SK-N-SH (cell line): Measurements from ENCODE around the gene RNF121. TPM values are rescaled to one million over a fixed set of nuclear protein-coding genes. Genes with fewer than 3 reads are reported as not detected.

Source experiments
- CTCF ChIA-PET: fragments of 300-600, 350-600 bp; formaldehyde crosslinking; extraction: SDS; loops from one replicate; lab custom pipeline; 2021; lab: Yijun Ruan, JAX
- POLR2A ChIA-PET: fragments of 350-600 bp; sonication (Branson Sonifier 250); formaldehyde crosslinking; extraction: SDS; loops from one replicate; lab custom pipeline; 2020; ENCODE audit warnings: antibody characterized with exemption, inconsistent platforms; lab: Yijun Ruan, JAX
- DNase-seq: peaks from one replicate; pipeline ENCODE4 v3.0.0; 2012
- H2AFZ ChIP-seq: fragments of 200-600 bp; sonication (generic); 2 replicates; pipeline ENCODE4 v1.8.1; 2016; ENCODE audit warnings: antibody characterized with exemption, mild to moderate bottlenecking, low read depth
- H3F3A ChIP-seq: fragments of 200-600 bp; sonication (generic); replicated peaks from 2 replicates; pipeline ENCODE3; 2016; ENCODE audit warnings: antibody characterized with exemption, mild to moderate bottlenecking; ENCODE audit not compliant: insufficient read depth
- H3K27ac ChIP-seq, 2 experiments: fragments of 200-500 bp in 1 of 2; fragments of 200-600 bp in 1 of 2; sonication (Bioruptor generic) in 1 of 2; sonication (generic), shearing (Covaris generic) in 1 of 2; 2 replicates each; pipeline versions ENCODE4 v1.5.1 to v1.6.1; 2014 to 2016; ENCODE audit warnings: low read depth in 2 of 2, inconsistent platforms in 1 of 2, low read length in 1 of 2, mild to moderate bottlenecking in 1 of 2, mixed read lengths in 1 of 2
- H3K27me3 ChIP-seq: fragments of 200-600 bp; sonication (generic), shearing (Covaris generic); 2 replicates; pipeline ENCODE4 v1.6.1; 2016; ENCODE audit warnings: mixed run types; ENCODE audit not compliant: insufficient read depth
- H3K36me3 ChIP-seq, 2 experiments: fragments of 200-500 bp in 1 of 2; fragments of 200-600 bp in 1 of 2; sonication (Bioruptor generic) in 1 of 2; sonication (generic) in 1 of 2; replicated peaks in 1 of 2; 2 replicates each; pipeline versions ENCODE3 to v1.5.1; 2014 to 2016; ENCODE audit warnings: low read length in 1 of 2, mild to moderate bottlenecking in 1 of 2; ENCODE audit not compliant: insufficient read depth in 2 of 2, control insufficient read depth in 1 of 2
- H3K4me1 ChIP-seq, 2 experiments: fragments of 200-500 bp in 1 of 2; fragments of 200-600 bp in 1 of 2; sonication (Bioruptor generic) in 1 of 2; sonication (generic), shearing (Covaris generic) in 1 of 2; 2 replicates each; pipeline versions ENCODE4 v1.5.1 to v1.6.1; 2014 to 2016; ENCODE audit warnings: low read depth in 1 of 2, low read length in 1 of 2, mixed run types in 1 of 2; ENCODE audit not compliant: insufficient read depth in 2 of 2, control insufficient read depth in 1 of 2
- H3K4me2 ChIP-seq: fragments of 200-600 bp; sonication (generic), shearing (Covaris generic); 2 replicates; pipeline ENCODE4 v1.6.1; 2017; ENCODE audit warnings: mixed run types
- H3K4me3 ChIP-seq, 2 experiments: fragments of 200-500 bp in 1 of 2; fragments of 200-600 bp in 1 of 2; sonication (Bioruptor generic) in 1 of 2; sonication (generic), shearing (Covaris generic) in 1 of 2; 2 replicates each; pipeline versions ENCODE4 v1.5.1 to v1.8.1; 2014 to 2016; ENCODE audit warnings: low read depth in 2 of 2, inconsistent platforms in 1 of 2, low read length in 1 of 2, mild to moderate bottlenecking in 1 of 2, mixed read lengths in 1 of 2, moderate library complexity in 1 of 2
- H3K79me2 ChIP-seq: fragments of 200-600 bp; sonication (generic); 2 replicates; pipeline ENCODE4 v1.8.1; 2017; ENCODE audit warnings: mild to moderate bottlenecking; ENCODE audit not compliant: insufficient read depth
- H3K9ac ChIP-seq: fragments of 200-600 bp; sonication (generic); 2 replicates; pipeline ENCODE4 v1.6.1; 2017; ENCODE audit warnings: mixed run types
- H3K9me2 ChIP-seq: fragments of 200-600 bp; sonication (generic); 2 replicates; pipeline ENCODE4 v1.6.1; 2017; ENCODE audit warnings: mixed run types
- H3K9me3 ChIP-seq: fragments of 200-600 bp; sonication (generic); 2 replicates; pipeline ENCODE4 v1.6.1; 2017; ENCODE audit warnings: mixed run types, mild to moderate bottlenecking, moderate library complexity
- H4K20me1 ChIP-seq: fragments of 200-600 bp; sonication (generic); 2 replicates; pipeline ENCODE4 v1.6.1; 2017; ENCODE audit warnings: mild to moderate bottlenecking, mixed run types; ENCODE audit not compliant: insufficient read depth
- ELF1 ChIP-seq: IDR thresholded peaks from 2 replicates; pipeline ENCODE4 v1.4.0; 2012
- EP300 ChIP-seq, 2 experiments: IDR thresholded peaks; 2 replicates each; pipeline versions ENCODE4 v1.4.0 to v1.6.1; 2012; ENCODE audit warnings: borderline replicate concordance in 1 of 2, low read depth in 1 of 2, low read length in 1 of 2
- EZH2phosphoT487 ChIP-seq: fragments of 200-600 bp; sonication (generic); IDR thresholded peaks from 2 replicates; pipeline ENCODE4 v1.6.1; 2017; ENCODE audit warnings: low read depth, mixed run types, mild to moderate bottlenecking, antibody characterized with exemption, moderate library complexity, borderline replicate concordance
- FOXJ3 ChIP-seq: sonication (generic); formaldehyde crosslinking; IDR thresholded peaks from 2 replicates; pipeline ENCODE4 v1.5.1; 2020; ENCODE audit warnings: mild to moderate bottlenecking, missing genetic modification reagents
- GATA2 ChIP-seq: sonication (generic); formaldehyde crosslinking; IDR thresholded peaks from 2 replicates; pipeline ENCODE4 v1.5.0; 2020; ENCODE audit warnings: mild to moderate bottlenecking, missing genetic modification reagents
- MXI1 ChIP-seq: IDR thresholded peaks from 2 replicates; pipeline ENCODE4 v1.6.1; 2012; ENCODE audit warnings: mild to moderate bottlenecking, low read depth, low read length, improper control_type of control experiment
- NRF1 ChIP-seq: IDR thresholded peaks from 2 replicates; pipeline ENCODE4 v1.6.1; 2012; ENCODE audit warnings: low read depth, mild to moderate bottlenecking, low read length
- RAD21 ChIP-seq: IDR thresholded peaks from 2 replicates; pipeline ENCODE4 v1.6.1; 2012; ENCODE audit warnings: mild to moderate bottlenecking, low read length
- RCOR1 ChIP-seq: fragments of 150-350 bp; IDR thresholded peaks from 2 replicates; pipeline ENCODE4 v1.6.1; 2017; ENCODE audit warnings: antibody characterized with exemption, low read length
- SIN3A ChIP-seq: IDR thresholded peaks from 2 replicates; pipeline ENCODE4 v1.6.1; 2012; ENCODE audit warnings: low read depth, mild to moderate bottlenecking, low read length, moderate library complexity, borderline replicate concordance
- SMC3 ChIP-seq: IDR thresholded peaks from 2 replicates; pipeline ENCODE4 v1.6.1; 2012; ENCODE audit warnings: low read depth, low read length, improper control_type of control experiment
- TAF1 ChIP-seq: IDR thresholded peaks from 2 replicates; pipeline ENCODE4 v1.6.1; 2012; ENCODE audit warnings: low read depth, mild to moderate bottlenecking, low read length, moderate library complexity, borderline replicate concordance
- TEAD4 ChIP-seq: IDR thresholded peaks from 2 replicates; pipeline ENCODE4 v1.4.0; 2012; ENCODE audit warnings: mild to moderate bottlenecking, borderline replicate concordance; ENCODE audit not compliant: insufficient read depth
- USF2 ChIP-seq: fragments of 150-350 bp; IDR thresholded peaks from 2 replicates; pipeline ENCODE4 v1.6.1; 2017; ENCODE audit warnings: antibody characterized with exemption, low read length, low read depth, borderline replicate concordance
- WGBS: methylation state at CpG from one replicate; pipeline ENCODE4 v1.1.6; 2017; ENCODE audit warnings: low lambda C conversion rate; 5-methylcytosine and 5-hydroxymethylcytosine counted together
- polyA plus RNA-seq, 3 experiments: library from polyadenylated mRNA; depleted of rRNA; stranded (reverse); fragments of >200 nt; gene quantifications; 2 replicates each; pipeline ENCODE4 v1.2.3, GENCODE V29; 2012
- TF ChIP-seq, protein P1 (sequence below): IDR thresholded peaks from 2 replicates; pipeline ENCODE4; 2012
- TF ChIP-seq, protein P2 (sequence below): fragments of 150-350 bp; IDR thresholded peaks from 2 replicates; pipeline ENCODE4 v1.6.1; 2016; ENCODE audit warnings: mild to moderate bottlenecking, low read depth, low read length
- TF ChIP-seq, protein P3 (sequence below): IDR thresholded peaks from 2 replicates; pipeline ENCODE4 v1.4.0; 2012; ENCODE audit warnings: low read depth, borderline replicate concordance

RNF121 gene
- polyA plus RNA-seq, 1 of the 3 experiments (the other 2 are of a cell fraction) = 49.5 TPM

DNA sequence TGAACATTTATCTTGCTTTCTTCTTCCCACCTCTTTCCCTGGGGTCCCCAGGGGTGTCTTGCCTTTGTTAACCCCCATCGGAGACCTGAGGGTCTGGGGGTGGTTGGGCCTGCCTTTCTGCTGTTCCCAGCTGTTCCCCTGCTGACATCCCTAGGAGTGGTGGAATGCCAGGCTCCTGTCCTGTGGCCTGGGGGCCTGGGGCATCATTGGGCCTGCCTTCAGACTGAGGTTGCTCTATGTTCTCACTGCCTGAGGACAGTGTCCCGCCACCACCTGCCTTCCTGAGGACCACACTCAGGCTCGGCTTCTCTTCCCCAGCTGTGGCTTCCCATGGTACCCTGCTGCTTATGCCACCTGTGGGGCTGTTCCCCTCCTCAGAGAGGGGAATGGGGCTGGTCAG lies 68.7 kb downstream of the RNF121 start:
- H4K20me1 ChIP-seq = no peaks in the 10 kb centered on the region; the same call in 1 of the 2 replicates
- H3K4me2 ChIP-seq = no peak overlapping the region
- H3K4me3 ChIP-seq = no peak overlapping the region
- no peaks in the 10 kb centered on the region for H3K27me3 ChIP-seq
- CTCF ChIA-PET = interaction anchor here (2.0 to 4.2 kb wide), 2 partner anchors 20 to 93 kb away, joined by 7 to 26 read pairs; no protein-coding TSS in a partner anchor
- POLR2A ChIA-PET = no interaction called here
- peaks cover 0 to 10% of the 10 kb centered on the region in 2 experiments; a peak in 1 of 4 replicates for H3K4me1 ChIP-seq
- no peak overlapping the region for H2AFZ ChIP-seq
- no peak for DNase-seq
- no peak for TF ChIP-seq RAD21
- no peak for TF ChIP-seq ELF1
- no peak for TF ChIP-seq RCOR1
- TF ChIP-seq, protein P1, sequence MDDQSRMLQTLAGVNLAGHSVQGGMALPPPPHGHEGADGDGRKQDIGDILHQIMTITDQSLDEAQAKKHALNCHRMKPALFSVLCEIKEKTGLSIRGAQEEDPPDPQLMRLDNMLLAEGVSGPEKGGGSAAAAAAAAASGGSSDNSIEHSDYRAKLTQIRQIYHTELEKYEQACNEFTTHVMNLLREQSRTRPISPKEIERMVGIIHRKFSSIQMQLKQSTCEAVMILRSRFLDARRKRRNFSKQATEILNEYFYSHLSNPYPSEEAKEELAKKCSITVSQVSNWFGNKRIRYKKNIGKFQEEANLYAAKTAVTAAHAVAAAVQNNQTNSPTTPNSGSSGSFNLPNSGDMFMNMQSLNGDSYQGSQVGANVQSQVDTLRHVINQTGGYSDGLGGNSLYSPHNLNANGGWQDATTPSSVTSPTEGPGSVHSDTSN = no peak
- no peak for TF ChIP-seq EP300 (IDR thresholded peaks at IDR 0.05; ENCODE audit: borderline replicate concordance in 1 of 2, low read depth in 1 of 2, low read length in 1 of 2)
- no peak for TF ChIP-seq FOXJ3 (CRISPR knock-in tag)
- TF ChIP-seq SIN3A = no peak
- no peak for TF ChIP-seq USF2
- no peak for TF ChIP-seq MXI1
- TF ChIP-seq EZH2phosphoT487 = no peak
- TF ChIP-seq TEAD4 = no peak
- TF ChIP-seq, protein P2, sequence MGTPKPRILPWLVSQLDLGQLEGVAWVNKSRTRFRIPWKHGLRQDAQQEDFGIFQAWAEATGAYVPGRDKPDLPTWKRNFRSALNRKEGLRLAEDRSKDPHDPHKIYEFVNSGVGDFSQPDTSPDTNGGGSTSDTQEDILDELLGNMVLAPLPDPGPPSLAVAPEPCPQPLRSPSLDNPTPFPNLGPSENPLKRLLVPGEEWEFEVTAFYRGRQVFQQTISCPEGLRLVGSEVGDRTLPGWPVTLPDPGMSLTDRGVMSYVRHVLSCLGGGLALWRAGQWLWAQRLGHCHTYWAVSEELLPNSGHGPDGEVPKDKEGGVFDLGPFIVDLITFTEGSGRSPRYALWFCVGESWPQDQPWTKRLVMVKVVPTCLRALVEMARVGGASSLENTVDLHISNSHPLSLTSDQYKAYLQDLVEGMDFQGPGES = no peak
- TF ChIP-seq NRF1 = no peak
- no peak for TF ChIP-seq SMC3
- no peak for TF ChIP-seq TAF1
- TF ChIP-seq GATA2 (CRISPR knock-in tag) = no peak
- TF ChIP-seq, protein P3, sequence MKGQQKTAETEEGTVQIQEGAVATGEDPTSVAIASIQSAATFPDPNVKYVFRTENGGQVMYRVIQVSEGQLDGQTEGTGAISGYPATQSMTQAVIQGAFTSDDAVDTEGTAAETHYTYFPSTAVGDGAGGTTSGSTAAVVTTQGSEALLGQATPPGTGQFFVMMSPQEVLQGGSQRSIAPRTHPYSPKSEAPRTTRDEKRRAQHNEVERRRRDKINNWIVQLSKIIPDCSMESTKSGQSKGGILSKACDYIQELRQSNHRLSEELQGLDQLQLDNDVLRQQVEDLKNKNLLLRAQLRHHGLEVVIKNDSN = no peak
- H3K27ac ChIP-seq = no peak overlapping the region; a peak in 1 of 4 replicates
- H3K9me3 ChIP-seq = no peaks in the 10 kb centered on the region
- no peaks in the 10 kb centered on the region for H3K9me2 ChIP-seq
- H3K79me2 ChIP-seq = no peaks in the 10 kb centered on the region
- peaks cover 3 to 35% of the 10 kb centered on the region in 2 experiments for H3K36me3 ChIP-seq
- H3F3A ChIP-seq = peaks cover 8% of the 10 kb centered on the region
- WGBS = 92% methylated on average over 2 of the region's 3 CpGs
- no peak overlapping the region for H3K9ac ChIP-seq
